ENCODE results near the gene F11R.

The F11R gene

DNA sequence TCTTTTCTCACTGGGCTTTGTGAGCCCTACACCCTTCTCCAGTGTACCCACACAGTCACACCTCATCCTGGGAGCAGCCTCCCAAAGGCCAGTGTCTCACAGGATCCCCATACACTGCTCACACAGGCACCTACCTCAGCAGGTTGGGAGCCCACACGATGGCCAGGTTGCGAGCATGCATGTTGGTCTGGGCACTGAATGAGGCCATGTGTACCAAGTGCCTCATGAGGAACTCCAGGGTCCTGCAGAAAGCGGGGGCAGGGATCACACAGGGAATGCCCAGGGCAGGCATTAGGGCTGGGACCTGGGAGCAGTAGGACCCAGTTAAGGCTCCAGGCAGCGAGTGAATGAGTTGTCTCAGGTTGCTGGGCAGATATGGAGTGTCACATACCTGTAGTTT is 33.3 kb upstream of the F11R start:
- 88% methylated on average over 4 of the region's 4 CpGs for WGBS, 2 experiments
- Histone ChIP-seq H3K4me1 (ENCODE audit: control insufficient read depth, insufficient read depth, low read length) (no peaks in the 10 kb centered on the region), H3K9me3 (ENCODE audit: control insufficient read depth, low read length) (no peaks in the 10 kb centered on the region), H3K27me3 (ENCODE audit: control insufficient read depth, insufficient read depth, low read length, poor library complexity, severe bottlenecking) (no peaks in the 10 kb centered on the region), H3K4me3 (ENCODE audit: insufficient read depth, low read depth, low read length) (no peak overlapping the region), H3K27ac (ENCODE audit: insufficient read depth, low read depth, low read length, poor library complexity, severe bottlenecking) (no peak overlapping the region), H3K36me3 (ENCODE audit: control insufficient read depth, insufficient read depth, low read length) (no peaks in the 10 kb centered on the region)

DNA sequence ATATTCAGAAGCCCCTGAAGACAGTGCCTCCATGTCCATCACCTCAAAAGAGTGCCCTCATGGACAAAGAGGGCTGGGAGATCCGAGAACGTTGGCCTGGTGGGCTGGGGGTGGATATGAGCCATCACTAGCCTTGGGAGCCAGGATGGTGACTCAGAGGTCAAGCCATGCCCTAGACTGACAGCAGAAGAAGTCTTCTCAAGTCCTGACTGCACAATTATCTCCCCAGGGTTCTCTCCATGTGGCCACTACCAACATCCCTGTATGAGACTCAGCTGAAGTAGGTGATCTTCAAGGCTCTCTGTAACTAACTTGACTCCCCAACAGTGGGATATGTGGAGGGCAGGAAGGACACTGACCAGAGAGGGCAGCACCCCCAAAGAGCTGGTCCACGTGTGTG is 31.9 kb upstream of the F11R start:
- Histone ChIP-seq H3K9me3 (ENCODE audit: control insufficient read depth, low read length) (no peaks in the 10 kb centered on the region), H3K36me3 (ENCODE audit: control insufficient read depth, insufficient read depth, low read length) (no peaks in the 10 kb centered on the region), H3K4me3 (ENCODE audit: insufficient read depth, low read depth, low read length) (no peak overlapping the region), H3K27me3 (ENCODE audit: control insufficient read depth, insufficient read depth, low read length, poor library complexity, severe bottlenecking) (peaks cover 10% of the 10 kb centered on the region), H3K27ac (ENCODE audit: insufficient read depth, low read depth, low read length, poor library complexity, severe bottlenecking) (no peak overlapping the region), H3K4me1 (ENCODE audit: control insufficient read depth, insufficient read depth, low read length) (no peaks in the 10 kb centered on the region)
- WGBS, 2 experiments: 72 to 88% methylated on average over 3 of the region's 3 CpGs

DNA sequence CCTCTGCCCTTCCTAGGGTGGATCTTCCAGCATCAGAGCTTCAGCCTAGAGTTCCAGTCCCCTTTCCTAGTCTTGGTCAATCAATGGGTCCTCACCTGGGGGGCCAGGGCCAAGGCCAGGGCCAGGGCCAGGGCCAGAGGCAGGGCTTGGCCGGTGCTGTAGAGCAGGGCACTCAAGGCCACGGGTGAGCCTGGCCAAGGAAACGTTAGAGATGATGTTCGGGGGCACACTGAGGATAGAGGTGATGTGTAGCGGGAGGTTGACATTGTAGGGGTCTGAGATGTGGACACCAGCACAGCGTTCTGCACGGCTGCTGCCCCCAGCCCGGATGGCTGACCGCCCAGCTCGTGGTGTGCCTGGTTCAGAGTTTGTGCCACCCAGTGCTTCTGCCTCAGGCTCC is 30.3 kb upstream of the F11R start:
- no peaks in the 10 kb centered on the region for H3K4me1 ChIP-seq (ENCODE audit: control insufficient read depth, insufficient read depth, low read length)
- H3K36me3 ChIP-seq (ENCODE audit: control insufficient read depth, insufficient read depth, low read length): no peaks in the 10 kb centered on the region
- no peak overlapping the region for H3K27ac ChIP-seq (ENCODE audit: insufficient read depth, low read depth, low read length, poor library complexity, severe bottlenecking)
- no peak overlapping the region for H3K4me3 ChIP-seq (ENCODE audit: insufficient read depth, low read depth, low read length)
- peaks cover 13% of the 10 kb centered on the region for H3K27me3 ChIP-seq (ENCODE audit: control insufficient read depth, insufficient read depth, low read length, poor library complexity, severe bottlenecking)
- 92 to 93% methylated on average over 10 of the region's 10 CpGs for WGBS, 2 experiments
- no peaks in the 10 kb centered on the region for H3K9me3 ChIP-seq (ENCODE audit: control insufficient read depth, low read length)

DNA sequence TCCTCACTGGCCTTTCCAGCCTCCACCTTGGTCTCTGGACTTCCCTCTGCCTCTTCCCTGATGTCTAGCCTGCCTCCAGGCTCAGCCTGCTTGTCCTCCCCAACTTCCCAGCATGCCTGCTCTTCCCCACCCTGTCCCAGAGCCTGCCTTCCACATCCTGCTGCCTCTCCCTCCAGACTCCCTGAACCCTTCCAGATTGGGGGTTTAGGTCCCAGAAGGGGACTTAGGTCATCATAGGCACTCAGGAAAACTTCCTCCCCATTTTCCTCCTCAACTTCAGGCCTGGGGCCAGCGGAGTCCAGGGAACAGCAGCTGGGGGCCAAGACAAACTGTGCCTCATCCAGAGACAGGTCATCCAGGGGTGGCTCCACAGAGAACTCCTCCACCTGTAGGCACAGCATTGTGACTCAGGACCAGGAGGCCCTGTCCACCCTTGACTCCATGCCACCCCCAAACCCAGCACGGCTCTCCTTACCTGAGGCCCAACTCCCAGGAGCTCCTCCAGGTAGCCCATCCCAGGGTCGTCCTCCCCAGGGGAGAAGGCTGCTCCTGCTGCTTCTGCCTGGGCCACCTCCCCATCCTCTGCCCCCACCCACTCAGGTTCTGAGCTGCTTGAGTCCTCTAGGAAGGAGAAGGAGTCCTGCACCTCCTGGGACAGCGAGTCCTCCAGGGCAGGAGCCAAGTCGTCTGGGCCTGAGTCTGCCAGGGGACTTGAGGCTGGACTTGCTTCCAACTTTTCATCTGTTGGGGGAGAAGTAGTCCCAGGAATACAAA is 28.2 kb upstream of the F11R start:
- peaks cover 4% of the 10 kb centered on the region for H3K4me1 ChIP-seq (ENCODE audit: control insufficient read depth, insufficient read depth, low read length)
- no peak overlapping the region for H3K4me3 ChIP-seq (ENCODE audit: insufficient read depth, low read depth, low read length)
- peaks cover 13% of the 10 kb centered on the region for H3K27me3 ChIP-seq (ENCODE audit: control insufficient read depth, insufficient read depth, low read length, poor library complexity, severe bottlenecking)
- no peak overlapping the region for H3K27ac ChIP-seq (ENCODE audit: insufficient read depth, low read depth, low read length, poor library complexity, severe bottlenecking)
- H3K36me3 ChIP-seq (ENCODE audit: control insufficient read depth, insufficient read depth, low read length): no peaks in the 10 kb centered on the region
- 91 to 92% methylated on average over 5 of the region's 5 CpGs for WGBS, 2 experiments
- no peaks in the 10 kb centered on the region for H3K9me3 ChIP-seq (ENCODE audit: control insufficient read depth, low read length)

DNA sequence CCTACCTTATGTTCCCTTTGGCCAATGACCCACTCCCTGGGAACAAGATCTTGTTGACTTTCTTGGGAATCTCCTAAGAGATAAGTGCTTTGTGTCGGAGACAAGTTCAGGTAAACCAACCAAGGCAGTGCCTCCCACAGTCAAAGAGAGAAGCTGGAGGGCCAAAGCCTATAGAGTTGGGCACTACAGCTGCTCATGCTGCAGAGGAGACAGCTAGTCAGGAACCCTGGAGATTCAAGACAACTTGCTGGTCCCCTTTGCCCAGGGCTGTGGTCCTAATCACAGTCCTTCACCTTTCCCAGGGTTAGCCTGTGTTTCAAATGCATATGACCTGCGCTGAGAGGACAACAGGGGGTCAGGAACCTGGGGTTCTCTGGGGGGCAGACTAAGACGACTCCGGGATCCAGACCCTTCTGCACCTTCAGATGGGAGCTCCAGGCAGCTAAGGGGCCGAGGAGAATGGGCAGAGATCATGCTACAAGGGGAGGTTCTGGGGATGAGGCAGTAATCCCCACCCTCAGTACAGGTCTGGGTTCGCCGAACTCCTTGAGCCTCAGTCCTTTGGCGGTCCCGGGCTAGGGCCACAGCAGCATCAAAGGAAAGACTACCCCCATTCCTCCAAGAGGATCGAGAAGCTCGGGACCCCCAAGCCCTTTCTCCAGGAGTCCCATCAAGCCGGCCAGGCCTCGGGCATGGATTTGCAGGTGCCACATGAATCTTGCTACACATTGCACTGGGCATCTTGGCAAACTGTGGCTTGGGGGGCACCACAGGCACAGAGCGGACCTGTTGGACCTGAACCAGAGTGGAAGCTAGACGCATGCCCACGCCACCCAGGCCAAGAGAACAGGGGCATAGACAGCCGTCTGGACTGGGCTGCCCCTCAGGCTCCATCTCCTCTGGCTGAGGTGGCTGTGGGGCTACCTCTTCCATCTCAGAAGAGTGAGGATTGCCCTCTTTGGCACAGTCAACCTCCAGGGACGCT is 26.8 kb upstream of the F11R start:
- H3K27me3 ChIP-seq (ENCODE audit: control insufficient read depth, insufficient read depth, low read length, poor library complexity, severe bottlenecking): peaks cover 13% of the 10 kb centered on the region

DNA sequence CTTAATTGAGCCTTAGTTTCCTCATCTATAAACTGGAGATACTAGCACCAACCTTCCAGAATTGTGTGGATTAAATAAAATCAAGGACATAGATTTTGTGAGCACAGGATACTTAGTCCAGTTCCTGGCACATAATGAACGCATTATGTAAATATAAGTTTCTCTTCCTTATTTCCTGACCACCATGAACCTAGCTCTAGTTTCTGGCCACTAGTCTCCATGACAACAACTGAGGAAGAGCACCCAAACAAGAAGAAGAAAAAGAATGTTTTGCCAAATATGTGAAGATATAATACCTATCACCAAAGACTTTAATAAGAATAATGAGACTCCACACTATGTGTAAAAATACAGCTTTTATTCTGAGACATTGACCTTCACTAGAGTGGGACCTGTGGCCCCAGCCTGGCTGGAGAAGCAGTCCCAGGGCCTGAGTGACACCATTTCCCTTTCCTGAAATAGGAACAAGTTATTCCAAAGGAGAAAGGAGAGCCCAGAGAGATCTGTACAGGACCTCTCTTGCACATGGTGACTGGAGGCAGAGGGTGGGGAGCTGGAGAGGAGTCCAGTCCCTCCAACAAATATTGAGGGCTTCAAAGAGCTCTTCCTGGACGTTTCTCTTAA is 25.8 kb upstream of the F11R start:
- H3K27ac ChIP-seq (ENCODE audit: insufficient read depth, low read depth, low read length, poor library complexity, severe bottlenecking): no peak overlapping the region
- peaks cover 6% of the 10 kb centered on the region for H3K4me1 ChIP-seq (ENCODE audit: control insufficient read depth, insufficient read depth, low read length)
- H3K36me3 ChIP-seq (ENCODE audit: control insufficient read depth, insufficient read depth, low read length): peaks cover 7% of the 10 kb centered on the region
- no peaks in the 10 kb centered on the region for H3K9me3 ChIP-seq (ENCODE audit: control insufficient read depth, low read length)
- peaks cover 13% of the 10 kb centered on the region for H3K27me3 ChIP-seq (ENCODE audit: control insufficient read depth, insufficient read depth, low read length, poor library complexity, severe bottlenecking)
- H3K4me3 ChIP-seq (ENCODE audit: insufficient read depth, low read depth, low read length): peak overlapping the region; percentile 64
- 81 to 88% methylated on average over 2 of the region's 2 CpGs for WGBS, 2 experiments

More for the DNA sequence above, 26.8 kb upstream of the F11R start:
- Histone ChIP-seq H3K4me3 (ENCODE audit: insufficient read depth, low read depth, low read length) (no peak overlapping the region), H3K9me3 (ENCODE audit: control insufficient read depth, low read length) (no peaks in the 10 kb centered on the region), H3K27ac (ENCODE audit: insufficient read depth, low read depth, low read length, poor library complexity, severe bottlenecking) (no peak overlapping the region), H3K36me3 (ENCODE audit: control insufficient read depth, insufficient read depth, low read length) (peaks cover 5% of the 10 kb centered on the region), H3K4me1 (ENCODE audit: control insufficient read depth, insufficient read depth, low read length) (peaks cover 6% of the 10 kb centered on the region)
- 95 to 96% methylated on average over 18 of the region's 18 CpGs for WGBS, 2 experiments

DNA sequence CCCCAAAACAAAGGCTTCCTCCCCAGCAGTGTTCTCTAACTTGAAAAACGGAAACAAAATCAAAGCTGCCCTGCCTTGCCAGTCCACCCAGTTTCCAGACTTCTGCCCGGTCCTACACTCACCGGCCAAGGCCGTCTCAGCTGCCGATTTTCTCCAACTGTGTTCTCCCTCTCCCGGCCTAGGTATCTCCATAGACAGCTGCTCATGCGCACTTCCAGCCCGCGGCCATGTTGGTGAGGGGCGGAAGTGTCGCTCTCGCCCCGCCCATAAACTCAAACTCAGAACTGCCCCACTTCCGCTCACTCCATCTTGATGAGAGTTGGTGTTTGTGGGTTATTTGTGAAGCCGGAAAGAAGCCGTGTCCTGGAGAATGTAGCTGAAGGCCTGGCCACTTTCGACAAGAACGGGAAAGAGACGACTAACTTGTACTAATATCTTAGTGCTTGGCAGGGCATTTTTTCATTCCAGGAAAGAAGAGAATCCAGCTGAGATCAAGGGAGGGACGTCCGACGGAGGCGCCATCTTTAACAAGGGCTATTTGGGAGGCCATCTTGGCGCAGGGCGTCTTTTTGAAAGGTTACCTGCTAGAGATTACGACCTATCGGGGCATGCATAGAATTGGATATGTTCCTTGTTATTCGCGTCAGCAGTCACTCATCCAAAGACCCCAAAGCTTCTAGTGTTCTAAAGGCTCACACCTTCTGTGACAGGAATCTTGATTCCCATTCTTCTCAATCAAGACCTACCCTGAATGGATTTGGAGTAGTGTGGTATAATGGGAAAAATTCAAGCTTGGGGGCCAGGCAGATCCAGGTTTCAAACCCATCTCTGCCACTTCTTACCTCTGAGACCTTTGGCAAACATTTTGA is 25.0 kb upstream of the F11R start, which contains the start of gene USF1:
Gene USF1, minus strand, starts transcription at position 242 of the 869 bp plus-strand sequence. CDS start 2,702 bp downstream, outside the sequence.
- H3K27me3 ChIP-seq (ENCODE audit: control insufficient read depth, insufficient read depth, low read length, poor library complexity, severe bottlenecking): peaks cover 13% of the 10 kb centered on the region
- H3K27ac ChIP-seq (ENCODE audit: insufficient read depth, low read depth, low read length, poor library complexity, severe bottlenecking): peak within 1 kb of the TSS; percentile 96
- no peaks in the 10 kb centered on the region for H3K9me3 ChIP-seq (ENCODE audit: control insufficient read depth, low read length)
- WGBS, 2 experiments: 1% methylated on average over 29 of the region's 29 CpGs
- H3K36me3 ChIP-seq (ENCODE audit: control insufficient read depth, insufficient read depth, low read length): peaks cover 7% of the 10 kb centered on the region
- H3K4me1 ChIP-seq (ENCODE audit: control insufficient read depth, insufficient read depth, low read length): peaks cover 6% of the 10 kb centered on the region
- H3K4me3 ChIP-seq (ENCODE audit: insufficient read depth, low read depth, low read length): peak within 1 kb of the TSS; percentile 64

DNA sequence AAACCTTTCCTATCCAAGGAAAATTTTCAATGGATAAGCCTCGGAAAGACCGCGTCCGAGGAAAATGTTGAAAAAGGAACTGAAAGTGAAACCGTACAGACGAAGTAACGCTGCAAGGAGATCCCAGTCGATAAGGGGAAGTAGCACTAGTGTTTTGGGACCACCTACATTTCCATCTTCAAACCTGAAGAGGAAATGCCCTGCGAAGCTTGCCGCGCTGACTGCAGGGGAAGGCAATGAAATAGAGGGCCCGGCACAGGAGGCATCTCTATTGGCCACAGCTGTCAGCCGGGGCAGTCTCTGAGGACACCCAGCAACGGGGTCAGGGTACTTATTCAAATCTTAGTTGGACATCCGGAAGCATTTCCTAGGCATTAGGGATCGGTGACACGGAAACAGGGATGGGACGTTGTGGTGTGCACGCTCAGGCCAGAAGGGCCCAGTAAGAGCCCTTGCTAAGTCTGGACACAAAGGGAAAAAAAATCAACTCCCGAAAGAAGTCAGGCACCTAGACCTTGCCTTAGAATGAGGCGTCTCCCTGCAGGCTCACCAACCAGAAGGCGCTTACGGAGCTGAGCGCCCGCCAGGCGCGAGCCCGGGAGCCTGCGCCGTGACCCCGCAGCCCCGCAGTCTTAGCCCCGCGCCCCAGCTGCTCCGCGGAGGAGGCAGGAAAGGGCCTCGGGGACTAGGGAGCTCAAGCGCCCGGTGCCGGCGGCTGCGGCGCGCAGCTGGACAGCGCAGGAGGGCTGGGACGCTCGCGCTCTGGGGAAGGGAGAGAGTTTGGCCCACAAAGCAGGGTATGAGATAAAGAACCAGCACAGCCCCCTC is 24.2 kb upstream of the F11R start:
- peaks cover 6% of the 10 kb centered on the region for H3K4me1 ChIP-seq (ENCODE audit: control insufficient read depth, insufficient read depth, low read length)
- H3K4me3 ChIP-seq (ENCODE audit: insufficient read depth, low read depth, low read length): peak overlapping the region; percentile 64
- peaks cover 13% of the 10 kb centered on the region for H3K27me3 ChIP-seq (ENCODE audit: control insufficient read depth, insufficient read depth, low read length, poor library complexity, severe bottlenecking)
- peak overlapping the region; percentile 96 for H3K27ac ChIP-seq (ENCODE audit: insufficient read depth, low read depth, low read length, poor library complexity, severe bottlenecking)
- H3K36me3 ChIP-seq (ENCODE audit: control insufficient read depth, insufficient read depth, low read length): peaks cover 14% of the 10 kb centered on the region
- H3K9me3 ChIP-seq (ENCODE audit: control insufficient read depth, low read length): no peaks in the 10 kb centered on the region
- 2% methylated on average over 48 of the region's 48 CpGs for WGBS, 2 experiments

DNA sequence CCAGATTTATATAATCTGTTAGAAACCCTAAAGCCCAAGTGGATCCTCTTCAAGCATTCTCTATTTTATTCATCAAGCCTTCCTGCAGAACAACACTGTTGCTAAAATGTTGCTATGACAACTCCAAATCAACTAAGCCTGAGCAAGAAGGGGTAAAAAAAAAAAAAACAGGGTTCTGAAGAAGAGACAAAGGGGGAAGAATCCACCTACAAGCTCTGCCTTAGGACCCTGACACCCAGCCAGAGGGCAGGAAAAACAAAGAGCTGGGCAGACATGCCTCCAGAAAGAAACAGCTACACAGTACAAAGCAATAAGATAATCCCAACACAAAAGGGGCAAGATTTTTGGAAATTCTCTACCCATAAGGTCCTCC is 23.6 kb upstream of the F11R start:
- H3K9me3 ChIP-seq (ENCODE audit: control insufficient read depth, low read length): no peaks in the 10 kb centered on the region
- peaks cover 20% of the 10 kb centered on the region for H3K36me3 ChIP-seq (ENCODE audit: control insufficient read depth, insufficient read depth, low read length)
- H3K27ac ChIP-seq (ENCODE audit: insufficient read depth, low read depth, low read length, poor library complexity, severe bottlenecking): peak overlapping the region; percentile 96
- H3K27me3 ChIP-seq (ENCODE audit: control insufficient read depth, insufficient read depth, low read length, poor library complexity, severe bottlenecking): peaks cover 13% of the 10 kb centered on the region
- H3K4me3 ChIP-seq (ENCODE audit: insufficient read depth, low read depth, low read length): peak overlapping the region; percentile 64
- peaks cover 6% of the 10 kb centered on the region for H3K4me1 ChIP-seq (ENCODE audit: control insufficient read depth, insufficient read depth, low read length)
